Right lung (tissue), 5 donors: ENCODE data around the gene MYO5C. TPM values are rescaled to one million over a fixed set of nuclear protein-coding genes. Genes with fewer than 3 reads are reported as not detected.
"Not testable (repeated sequence)": the region's sequence is repeated elsewhere in the genome, so short reads cannot be mapped to it uniquely, and the experiment has no call there.

Experiments
- DNase-seq, 2 donors: peaks; one replicate each; pipeline ENCODE4 v3.0.0-alpha.2; 2013
- polyA plus RNA-seq, 5 donors: library from polyadenylated mRNA; unstranded; fragments of 120-200 nt; gene quantifications; one replicate each; pipeline versions ENCODE4 v1.2.1 to v1.2.3, GENCODE V29; 2013; ENCODE audit warnings: inconsistent platforms in 1 of 5, low replicate concordance in 1 of 5; ENCODE audit not compliant: insufficient read length in 5 of 5, insufficient read depth in 1 of 5

MYO5C gene
- polyA plus RNA-seq, 5 donors: 21.2 to 38.7 (median 37.5) TPM

DNA sequence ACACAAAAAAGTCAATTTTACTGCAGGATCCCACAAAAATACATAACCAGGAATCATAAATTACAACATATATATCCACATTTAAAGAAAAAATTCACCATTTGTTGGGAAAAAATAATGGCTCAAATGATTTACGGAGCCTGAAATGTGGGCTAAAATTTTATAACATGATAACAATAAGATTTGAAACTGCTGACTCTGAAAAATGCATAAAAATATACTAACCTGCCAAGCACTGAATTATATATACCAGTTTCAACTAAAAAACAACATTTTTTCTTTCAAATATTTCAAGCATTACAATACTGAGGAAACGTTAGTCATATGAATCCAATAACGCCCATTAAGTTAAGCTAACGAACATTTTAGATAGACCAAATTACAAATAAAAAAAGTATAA is 12.2 kb upstream of the MYO5C start:
- DNase-seq: no peak

DNA sequence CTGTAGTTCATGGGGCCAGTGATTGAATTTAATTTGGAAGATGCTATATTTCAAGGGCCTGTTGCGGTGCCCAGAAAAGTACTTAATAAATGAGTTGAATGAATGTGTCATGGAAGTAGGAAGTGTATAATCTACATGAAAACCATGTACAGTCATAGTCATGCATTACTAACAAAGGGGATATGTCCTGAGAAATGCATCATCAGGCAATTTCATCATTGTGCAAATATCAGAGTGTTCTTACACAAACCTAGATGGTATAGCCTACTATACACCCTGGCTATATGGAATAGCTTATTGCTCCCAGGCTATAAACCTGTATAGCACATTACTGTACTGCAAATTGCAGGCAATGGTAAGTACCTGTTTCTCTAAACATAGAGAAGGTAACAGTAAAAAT is 10.7 kb upstream of the MYO5C start:
- no peak for DNase-seq

DNA sequence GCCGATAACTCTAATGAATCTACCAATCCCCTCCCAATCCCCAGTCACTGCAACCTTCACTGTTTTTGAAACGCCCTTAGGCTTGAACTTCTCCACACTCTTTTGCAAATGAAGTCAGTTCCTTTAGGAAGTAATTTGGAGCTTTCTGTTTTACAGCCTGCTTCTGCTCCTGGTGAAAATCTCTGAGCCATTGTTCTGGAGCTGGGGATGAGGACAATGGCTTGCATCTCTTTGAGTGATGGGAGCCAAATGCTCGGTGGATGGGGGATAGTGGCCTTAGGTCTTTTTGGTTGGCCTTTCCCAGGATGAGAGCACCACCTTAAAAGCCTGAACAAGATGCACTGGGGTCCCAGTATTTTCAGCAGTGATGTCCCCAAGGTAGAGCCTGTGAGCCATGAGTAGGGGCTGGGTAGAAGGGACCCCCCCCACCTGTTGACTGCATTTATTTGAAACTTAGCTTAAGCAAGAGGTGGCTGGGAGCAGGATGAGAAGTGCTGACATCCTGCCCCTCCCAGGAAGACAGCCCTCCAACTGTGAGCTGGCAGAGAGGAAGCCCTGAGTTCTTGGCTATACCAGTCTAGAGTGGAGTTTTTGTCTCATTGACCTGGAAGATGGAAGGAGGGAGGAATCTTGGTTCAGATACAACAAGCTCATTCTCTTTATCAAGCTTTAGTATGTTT is 7.6 kb upstream of the MYO5C start:
- DNase-seq: no peak

DNA sequence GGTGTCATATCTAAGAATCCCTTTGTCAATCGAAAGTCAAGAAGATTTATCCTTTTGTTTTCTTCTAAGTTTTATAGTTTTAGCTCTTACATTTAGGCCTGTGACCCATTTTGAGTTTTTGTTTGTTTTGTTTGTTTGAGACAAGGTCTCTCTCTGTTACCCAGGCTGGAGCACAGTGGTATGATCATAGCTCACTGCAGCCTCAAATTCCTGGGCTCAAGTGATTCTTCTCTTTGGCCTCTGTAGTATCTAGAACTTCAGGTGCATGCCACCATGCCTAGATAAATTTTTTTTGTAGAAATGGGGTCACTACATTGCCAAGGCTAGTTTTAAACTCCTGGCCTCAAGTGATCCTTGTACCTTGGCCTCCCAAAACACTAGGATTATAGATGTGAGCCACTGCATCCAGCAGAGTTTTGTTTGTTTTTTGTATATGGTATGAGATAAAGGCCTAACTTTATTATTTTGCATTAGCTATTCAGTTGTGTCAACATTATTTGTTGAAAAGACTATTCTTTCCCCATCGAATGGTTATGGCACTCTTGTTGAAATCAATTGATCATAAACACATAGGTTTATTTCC is 5.8 kb upstream of the MYO5C start:
- no peak for DNase-seq

DNA sequence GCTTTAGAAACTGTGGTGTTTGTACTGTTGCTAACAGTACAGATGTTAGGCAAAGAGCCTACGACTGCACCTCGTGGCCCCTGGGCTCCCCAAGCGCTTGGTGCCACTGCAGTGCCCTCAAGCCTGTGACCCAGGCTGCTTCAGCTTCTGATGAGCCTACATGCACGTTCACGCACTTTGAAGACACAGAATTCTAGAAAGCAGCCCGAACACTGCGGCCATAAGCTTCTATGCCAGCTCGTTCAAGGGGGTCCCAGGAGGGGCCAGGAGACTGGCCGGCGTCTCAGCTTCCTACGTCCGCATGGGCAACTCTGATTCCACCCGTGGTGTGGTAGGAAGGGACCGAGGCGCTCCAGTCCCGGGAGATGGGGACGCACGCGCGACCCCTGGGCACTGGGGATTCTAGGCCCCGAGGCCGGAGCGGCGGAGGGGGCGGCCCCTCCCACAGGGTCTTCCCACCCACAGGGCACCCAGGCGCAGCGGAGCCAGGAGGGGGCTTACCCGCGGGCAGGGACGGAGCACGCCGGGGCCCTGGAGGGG is 653 bp downstream of the MYO5C start:
- DNase-seq: peak in 1 of 2 donors; percentile 10

DNA sequence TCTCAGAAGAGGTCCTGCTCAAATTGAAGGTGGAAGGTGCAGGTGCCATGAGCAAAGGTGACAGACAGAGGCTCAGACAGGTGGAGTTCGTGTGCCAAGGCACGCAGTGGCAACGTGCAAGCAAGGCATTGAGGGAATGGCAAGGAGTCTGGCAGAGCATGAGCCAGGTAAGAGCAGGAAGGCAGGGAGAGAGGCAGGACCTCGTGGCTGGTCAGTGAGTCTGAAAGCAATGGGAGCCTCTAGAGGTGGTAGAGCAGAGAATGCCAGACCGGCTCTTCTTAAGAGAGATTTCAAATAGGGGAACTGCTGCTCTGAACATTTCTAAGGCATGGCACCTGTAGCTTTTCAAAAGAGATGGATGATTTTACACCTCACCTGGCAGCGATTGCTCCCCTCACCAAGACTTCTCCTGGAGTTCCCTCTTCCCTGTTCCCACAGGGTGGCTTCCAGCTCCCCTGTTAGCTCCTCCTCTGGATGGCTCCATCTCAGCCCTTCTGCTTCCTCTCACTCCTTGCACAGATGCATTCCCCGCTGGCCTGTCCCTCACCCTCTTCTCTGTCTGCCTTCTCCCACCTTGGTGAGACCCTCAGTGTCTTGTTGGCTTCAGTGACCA is 2.7 kb downstream of the MYO5C start:
- no peak for DNase-seq

DNA sequence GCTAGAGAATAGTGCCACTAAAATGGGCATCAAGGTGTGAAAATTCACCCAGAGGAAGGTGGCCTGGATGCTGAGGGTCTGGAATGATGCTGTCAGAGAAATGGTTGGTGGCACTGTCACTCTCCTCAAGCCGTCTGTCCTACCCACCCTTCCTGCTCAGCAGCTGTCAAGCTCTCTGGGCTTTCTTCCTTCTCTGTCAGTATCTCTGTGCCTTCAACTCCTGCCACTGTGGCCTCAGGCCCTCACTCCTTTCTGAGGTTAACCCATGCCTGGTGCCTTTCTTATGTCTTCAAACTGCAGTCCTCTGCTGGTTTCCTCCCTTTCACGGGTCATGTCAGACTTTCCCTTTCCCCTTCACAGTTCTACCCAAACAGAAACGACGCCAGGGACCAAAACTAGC is 4.4 kb downstream of the MYO5C start:
- no peak for DNase-seq

DNA sequence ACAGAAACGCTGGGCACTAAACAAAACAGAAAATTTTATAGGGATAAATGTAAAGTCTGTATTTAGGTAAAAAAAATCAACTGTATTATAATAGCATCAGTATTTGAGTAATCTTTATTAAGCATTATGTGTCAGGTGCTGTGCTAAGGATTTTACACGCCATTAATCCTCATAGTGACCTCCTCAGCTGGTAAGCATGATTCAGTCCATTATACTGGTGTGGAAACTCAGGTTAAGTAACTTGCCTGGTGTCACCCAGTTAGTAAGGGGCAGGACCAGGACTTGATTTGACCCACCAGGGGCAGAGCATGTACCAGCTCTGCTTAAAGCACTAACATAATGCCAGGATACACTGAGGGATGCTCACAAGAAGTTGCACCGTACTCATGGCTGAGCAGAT is 4.8 kb downstream of the MYO5C start:
- DNase-seq: no peak

DNA sequence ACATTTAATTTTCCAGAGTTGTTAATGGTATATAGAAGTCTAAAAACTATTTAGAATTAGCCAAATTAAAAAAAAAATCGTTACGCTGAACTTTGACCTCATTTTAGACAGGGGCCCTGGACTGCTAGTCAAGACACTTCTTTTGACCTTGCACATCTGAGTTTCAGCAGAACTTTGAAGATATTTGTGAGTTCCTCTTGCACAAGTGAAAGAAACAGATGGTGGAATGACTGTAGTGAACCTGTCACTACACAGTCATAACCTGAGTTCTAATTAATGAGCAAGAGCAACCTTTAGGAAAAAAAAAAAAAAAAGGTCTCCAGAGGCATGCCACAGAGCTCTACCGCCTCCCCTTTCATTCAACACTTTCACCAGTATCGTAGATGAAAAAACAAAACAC is 5.3 kb downstream of the MYO5C start:
- DNase-seq: no peak

DNA sequence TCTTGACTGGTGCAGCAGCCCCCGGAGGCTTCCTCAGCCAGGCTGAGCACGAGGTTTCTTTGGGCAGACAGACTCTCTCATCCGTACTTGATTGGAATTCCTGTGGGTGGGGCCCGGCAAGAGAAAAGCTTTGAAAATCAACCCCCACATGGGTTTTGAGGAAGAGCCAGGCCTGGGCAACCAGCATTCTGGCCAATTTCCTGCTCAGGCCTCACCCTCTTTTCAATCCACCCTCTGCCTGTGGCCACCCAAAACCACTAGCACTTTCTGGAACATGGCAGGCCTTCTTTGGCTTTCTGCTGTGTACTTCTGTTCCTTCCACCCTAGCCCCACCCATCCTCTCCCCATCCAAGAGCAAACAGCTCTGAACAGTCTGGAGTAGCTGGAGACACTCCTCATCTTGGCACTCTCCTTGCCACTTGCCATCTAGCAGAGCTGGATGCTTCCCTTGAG is 5.9 kb downstream of the MYO5C start:
- DNase-seq: no peak

DNA sequence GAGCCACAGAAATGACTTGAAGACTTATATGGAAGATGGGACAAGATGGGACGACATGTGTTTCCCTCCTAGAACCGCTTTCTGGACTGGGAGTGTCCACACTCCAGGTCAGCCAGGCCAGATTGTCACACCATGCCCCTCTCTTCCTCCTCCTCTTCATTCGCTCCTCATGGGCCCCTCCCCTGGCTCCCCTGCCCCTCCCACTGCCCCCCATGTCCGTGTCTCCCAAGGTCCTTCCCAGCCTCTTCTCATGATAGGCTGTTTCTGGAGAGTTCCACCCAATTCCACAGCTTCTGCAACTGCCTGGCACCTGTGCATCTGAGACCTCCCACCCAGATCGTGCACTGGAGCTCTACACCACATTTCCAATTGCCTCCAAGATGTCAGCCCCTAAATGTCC is 6.6 kb downstream of the MYO5C start:
- DNase-seq: no peak

DNA sequence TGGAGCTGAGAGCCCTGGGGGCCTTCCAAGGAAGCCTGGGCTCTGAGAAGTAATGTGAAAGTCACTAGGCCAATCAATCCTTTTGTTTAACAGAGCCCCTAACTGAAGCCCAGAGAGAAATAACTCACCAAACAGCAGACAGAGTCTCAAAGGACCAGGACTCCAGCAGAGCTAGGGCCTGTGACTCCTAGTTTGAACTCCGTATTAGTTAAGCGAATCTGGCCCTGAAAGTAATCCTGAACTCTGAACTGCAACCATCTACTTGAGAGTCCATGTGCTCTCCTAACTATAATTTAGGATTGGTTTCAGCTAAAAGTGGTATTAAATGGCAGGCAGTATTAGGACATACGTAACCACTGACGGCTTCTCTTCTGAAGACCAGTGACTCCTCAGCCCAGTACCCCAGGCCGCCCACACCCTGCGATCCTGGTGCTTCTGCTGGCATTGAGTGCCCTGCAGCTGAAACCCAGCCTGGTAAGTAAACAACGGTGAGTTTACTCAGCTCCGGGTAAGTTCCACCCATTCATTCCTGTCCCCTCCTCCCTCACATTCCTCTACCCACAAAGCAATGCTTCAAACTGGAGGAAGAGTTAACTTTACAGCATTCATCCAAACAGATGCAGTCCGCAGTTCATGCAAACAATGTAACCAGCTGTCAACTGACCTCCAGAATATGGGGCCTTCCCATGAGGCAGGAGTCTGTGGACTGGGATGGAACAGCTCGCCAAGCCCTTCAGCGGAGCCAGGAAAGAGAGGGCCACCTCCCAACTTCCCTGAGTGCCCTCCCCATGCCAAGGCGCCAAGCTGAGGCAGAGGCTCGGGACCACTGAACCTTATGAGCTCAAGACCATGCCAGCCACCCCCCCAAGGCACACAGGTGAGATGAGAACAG is 7.3 kb downstream of the MYO5C start:
- DNase-seq: peak; percentile 48 to 56

DNA sequence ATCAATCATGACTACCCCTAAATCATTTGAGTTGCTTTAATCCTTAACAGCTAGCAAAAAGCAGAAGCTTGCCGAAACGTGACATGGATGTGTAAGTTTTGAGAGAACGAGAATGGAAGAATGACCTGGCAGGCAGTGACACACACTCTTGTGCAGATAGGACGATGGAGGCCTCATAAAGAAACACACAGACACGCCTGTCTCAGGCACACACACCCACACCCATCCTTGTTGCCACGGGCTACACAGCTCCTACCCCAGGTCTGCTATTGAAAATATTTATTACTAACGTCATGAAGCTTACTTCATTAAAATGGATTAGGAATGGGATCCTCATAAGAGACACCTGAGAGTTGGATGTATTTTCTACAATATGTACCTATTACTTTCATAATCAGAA is 8.5 kb downstream of the MYO5C start:
- no peak for DNase-seq

DNA sequence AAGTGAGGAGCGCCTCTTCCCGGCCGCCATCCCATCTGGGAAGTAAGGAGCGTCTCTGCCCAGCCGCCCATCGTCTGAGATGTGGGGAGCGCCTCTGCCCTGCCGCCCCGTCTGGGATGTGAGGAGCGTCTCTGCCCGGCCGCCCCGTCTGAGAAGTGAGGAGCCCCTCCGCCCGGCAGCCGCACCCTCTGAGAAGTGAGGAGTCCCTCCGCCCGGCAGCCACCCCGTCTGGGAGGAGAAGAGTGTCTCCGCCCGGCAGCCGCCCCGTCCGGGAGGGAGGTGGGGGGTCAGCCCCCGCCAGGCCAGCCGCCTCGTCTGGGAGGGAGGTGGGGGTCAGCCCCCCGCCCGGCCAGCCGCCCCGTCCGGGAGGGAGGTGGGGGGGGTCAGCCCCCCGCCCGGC is 9.7 kb downstream of the MYO5C start:
- not testable (repeated sequence) for DNase-seq

DNA sequence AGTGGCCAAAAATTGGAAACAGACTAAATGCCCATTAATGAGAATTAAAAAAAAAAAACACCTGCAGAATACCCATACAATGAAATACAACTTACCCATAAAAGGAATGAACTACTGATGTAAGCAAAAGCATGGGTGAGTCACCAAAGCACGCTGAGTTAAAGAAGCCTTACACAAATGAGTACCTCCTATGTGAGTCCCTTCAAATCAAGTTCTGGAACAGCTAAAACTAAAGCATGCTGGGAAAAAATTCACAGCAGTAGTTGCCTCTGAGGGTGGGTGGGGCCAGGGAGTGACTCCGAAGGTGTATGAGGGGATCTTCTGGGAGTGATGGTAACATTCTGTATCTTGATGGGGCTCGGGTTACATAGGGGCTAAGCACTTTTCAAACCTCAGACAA is 11.4 kb downstream of the MYO5C start:
- no peak for DNase-seq

DNA sequence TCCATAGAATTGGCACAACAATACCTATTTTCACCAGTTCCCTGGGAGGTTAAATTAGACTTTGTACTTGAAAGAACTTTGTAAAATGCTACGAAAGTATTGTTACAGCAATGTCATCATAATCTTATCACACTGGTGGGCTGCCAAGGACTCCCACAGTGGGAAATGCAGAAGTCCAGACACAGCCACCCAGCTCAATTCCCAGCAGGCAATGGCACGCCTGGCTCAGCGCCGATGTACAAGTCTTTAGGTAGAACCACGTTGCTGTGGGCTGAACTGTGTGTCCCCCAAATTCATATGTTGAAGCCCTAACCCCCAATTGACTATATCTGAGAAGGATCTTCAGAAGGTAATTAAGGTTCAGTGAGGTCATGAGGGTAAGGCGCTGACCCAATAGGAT is 12.3 kb downstream of the MYO5C start:
- no peak for DNase-seq

DNA sequence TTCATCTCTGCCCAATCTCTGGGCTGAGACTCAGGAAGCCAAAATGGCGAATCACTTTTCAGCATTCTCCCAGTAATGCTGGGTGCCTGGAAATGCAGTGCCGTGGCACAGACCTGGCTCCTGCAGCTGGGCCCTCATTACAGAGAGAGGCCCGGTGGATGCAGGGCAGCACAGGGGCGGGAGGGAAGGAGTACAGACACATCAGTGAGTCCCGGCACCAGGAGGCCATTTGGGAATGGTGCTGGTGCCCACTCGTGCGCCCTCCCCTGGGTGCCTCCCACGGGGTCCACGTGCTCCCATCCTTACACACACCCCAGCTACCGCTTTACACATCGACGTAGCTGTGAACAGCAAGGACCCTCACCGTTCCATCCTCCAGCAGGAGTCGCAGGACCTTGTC is 13.2 kb downstream of the MYO5C start:
- no peak for DNase-seq

DNA sequence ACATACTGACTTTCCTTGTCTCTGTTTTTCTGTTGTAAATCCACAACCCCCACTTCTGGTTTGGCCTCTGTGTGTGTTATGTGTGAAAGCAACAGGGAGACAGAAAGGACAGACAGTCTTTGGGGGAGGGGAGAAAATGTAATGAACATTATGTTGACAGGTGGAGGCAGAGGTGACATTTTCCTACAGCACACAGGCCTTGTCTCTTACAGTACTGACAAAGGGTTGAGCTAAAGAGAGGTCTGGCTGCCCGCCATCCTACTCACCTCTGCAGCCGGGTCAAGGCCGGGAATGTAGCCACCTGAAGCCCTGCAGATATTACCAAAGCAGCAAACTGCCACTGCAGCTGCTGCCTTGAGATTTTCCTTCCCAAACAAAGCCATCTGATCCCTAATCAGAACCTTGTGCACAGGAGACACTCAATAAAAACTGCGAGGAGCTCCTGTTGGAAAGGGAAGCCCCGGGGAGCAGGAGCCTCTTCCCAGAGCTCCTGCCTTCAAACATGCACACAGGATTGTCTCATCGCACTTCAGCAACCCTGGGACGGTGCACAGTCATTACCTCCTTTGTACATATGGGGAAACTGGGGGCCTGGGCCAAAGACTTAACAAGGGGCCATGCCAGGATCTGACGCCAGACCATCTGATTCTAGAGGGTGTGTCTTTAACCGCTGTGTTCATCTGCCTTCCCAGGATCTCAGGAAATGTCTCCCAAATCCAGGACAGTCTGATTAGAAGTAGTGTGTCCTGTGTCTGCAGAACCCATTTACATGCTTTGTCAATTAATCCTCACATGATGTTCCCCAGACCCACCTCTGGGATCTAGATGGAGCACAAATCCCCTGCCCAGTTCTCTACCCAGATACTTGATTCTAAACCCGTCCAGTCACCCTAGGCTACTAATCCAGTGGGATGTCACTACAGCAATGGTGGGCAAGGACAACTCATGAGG is 14.2 kb downstream of the MYO5C start:
- no peak for DNase-seq

DNA sequence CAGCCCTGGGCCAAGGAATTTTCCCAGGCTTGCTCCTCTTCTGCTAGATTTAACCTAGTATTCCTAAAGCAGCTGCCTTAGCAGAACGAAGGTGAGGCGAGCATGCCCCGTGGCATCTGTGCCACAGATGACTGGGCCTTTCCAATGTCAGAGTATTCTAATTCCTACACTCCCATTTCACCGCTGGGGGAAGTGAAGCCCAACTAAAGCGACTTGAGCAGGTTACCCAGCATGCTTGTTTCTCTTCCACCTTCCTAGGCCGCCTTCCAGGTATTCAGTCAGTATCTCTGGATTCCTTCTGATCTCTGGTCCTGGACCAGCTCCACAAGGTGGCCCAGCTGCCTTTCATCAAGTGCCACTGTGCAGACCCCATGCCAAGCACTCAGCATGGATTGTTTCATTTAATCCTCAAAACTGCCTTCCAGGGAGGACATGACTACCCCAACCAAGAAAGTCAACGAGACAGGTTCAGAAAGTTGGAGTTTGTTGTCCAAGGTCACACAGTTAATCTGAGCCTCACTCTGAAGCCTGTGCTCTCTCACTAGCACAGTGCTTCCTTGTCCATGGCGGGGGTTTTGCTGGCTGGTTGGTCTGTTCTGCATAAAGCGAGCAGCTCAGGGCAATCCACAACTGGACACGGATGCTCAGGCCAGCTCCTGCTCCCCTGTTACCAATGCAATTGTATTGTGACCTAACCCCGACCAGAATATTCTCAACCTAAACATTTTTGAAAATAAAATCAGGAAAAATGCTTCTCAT is 15.1 kb downstream of the MYO5C start:
- DNase-seq: no peak
